Measurements from ENCODE around the gene GSTP1. TPM values are rescaled to one million over a fixed set of nuclear protein-coding genes. Genes with fewer than 3 reads are reported as not detected.

The GSTP1 gene
- total RNA-seq, 1 experiment from 2014 or later, result 893 TPM

DNA sequence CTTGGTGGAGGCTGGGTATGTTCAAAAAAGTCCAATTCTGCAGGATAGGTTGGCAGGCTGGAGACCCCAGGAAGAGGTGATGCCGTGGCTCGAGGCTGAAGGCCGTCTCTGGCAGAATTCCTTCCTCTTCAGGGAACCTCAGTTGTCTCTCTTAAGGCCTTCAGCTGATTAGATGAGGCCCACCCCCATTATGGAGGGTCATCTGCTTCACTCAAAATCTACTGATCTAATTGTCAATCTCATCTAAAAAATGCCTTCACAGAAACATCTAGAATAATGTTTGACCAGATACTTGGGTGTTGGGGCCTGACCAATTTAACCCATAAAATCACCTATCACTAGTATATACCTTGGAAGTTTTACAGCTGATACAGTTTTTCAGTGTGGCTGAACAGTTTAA is 27.4 kb upstream of the GSTP1 start:
- no peaks in the 10 kb centered on the region for H3K27me3 ChIP-seq (ENCODE audit: insufficient read depth, low read length)
- H2AFZ ChIP-seq (ENCODE audit: low read depth, low read length, poor library complexity, severe bottlenecking), result no peak overlapping the region
- H3K9me2 ChIP-seq (ENCODE audit: insufficient read depth), result no peaks in the 10 kb centered on the region
- H3K36me3 ChIP-seq (ENCODE audit: control insufficient read depth in 1 of 2, insufficient read depth in 2 of 2, low read length in 2 of 2), result no peaks in the 10 kb centered on the region
- POLR2A ChIA-PET, result no interaction called here
- H3K4me2 ChIP-seq (ENCODE audit: low read length), result no peak overlapping the region
- ATAC-seq (no peak), DNase-seq (ENCODE audit: low read depth, low spot score) (no peak)
- H3K9ac ChIP-seq (ENCODE audit: low read length), result no peak overlapping the region
- no peaks in the 10 kb centered on the region for H3K79me2 ChIP-seq (ENCODE audit: insufficient read depth, low read length)
- no peaks in the 10 kb centered on the region for H3K4me1 ChIP-seq (ENCODE audit: control insufficient read depth in 1 of 2, insufficient read depth in 2 of 2, low read length in 2 of 2)
- no peak overlapping the region for H3K27ac ChIP-seq (ENCODE audit: low read depth, low read length)
- intact Hi-C loops (cut with micrococcal nuclease), result no loop called here
- BruUV-seq (replicated peaks), result no TSS peak
- H4K20me1 ChIP-seq (ENCODE audit: insufficient read depth), result no peaks in the 10 kb centered on the region
- no peaks in the 10 kb centered on the region; a peak in 1 of 4 replicates for H3K9me3 ChIP-seq (ENCODE audit: control insufficient read depth in 1 of 2, insufficient read depth in 1 of 2, low read depth in 1 of 2, low read length in 2 of 2)
- no peak overlapping the region for H3K4me3 ChIP-seq (replicated peaks in 1 of 2; ENCODE audit: low read depth in 1 of 2, low read length in 2 of 2)
- TF ChIP-seq ELF1 (IDR thresholded peaks at IDR 0.05; ENCODE audit: borderline replicate concordance, low read depth) (no peak), ZNF274 (IDR thresholded peaks at IDR 0.05; ENCODE audit: low read depth, low read length) (no peak), SP1 (IDR thresholded peaks at IDR 0.05; ENCODE audit: low read depth) (no peak), ZFX (IDR thresholded peaks at IDR 0.05) (no peak), ZBTB33 (IDR thresholded peaks at IDR 0.05; ENCODE audit: extremely low read depth, insufficient replicate concordance, low read length) (no peak), REST (IDR thresholded peaks at IDR 0.05; ENCODE audit: low read depth) (no peak), POLR2A (IDR thresholded peaks at IDR 0.05; ENCODE audit: borderline replicate concordance, extremely low read depth, insufficient read depth, insufficient read length) (no peak), CBX3 (IDR thresholded peaks at IDR 0.05; ENCODE audit: low read depth) (no peak), FOSL1 (IDR thresholded peaks at IDR 0.05; ENCODE audit: low read depth) (no peak), CEBPB (IDR thresholded peaks at IDR 0.05; ENCODE audit: low read depth) (no peak), MAX (IDR thresholded peaks at IDR 0.05) (no peak), EZH2 (IDR thresholded peaks at IDR 0.05) (no peak), YY1 (IDR thresholded peaks at IDR 0.05; ENCODE audit: extremely low read depth, insufficient replicate concordance, low read depth, low read length) (no peak), EZH2phosphoT487 (IDR thresholded peaks at IDR 0.05; ENCODE audit: borderline replicate concordance) (no peak), POLR2AphosphoS5 (IDR thresholded peaks at IDR 0.05; ENCODE audit: low read depth, low read length) (no peak), TCF7L2 (IDR thresholded peaks at IDR 0.05; ENCODE audit: borderline replicate concordance, extremely low read depth, insufficient read depth, insufficient read length) (no peak), JUND (IDR thresholded peaks at IDR 0.05) (no peak), SIN3A (IDR thresholded peaks at IDR 0.05; ENCODE audit: low read depth) (no peak), EGR1 (IDR thresholded peaks at IDR 0.05; ENCODE audit: low read depth) (no peak)
- TF ChIP-seq, protein P1, sequence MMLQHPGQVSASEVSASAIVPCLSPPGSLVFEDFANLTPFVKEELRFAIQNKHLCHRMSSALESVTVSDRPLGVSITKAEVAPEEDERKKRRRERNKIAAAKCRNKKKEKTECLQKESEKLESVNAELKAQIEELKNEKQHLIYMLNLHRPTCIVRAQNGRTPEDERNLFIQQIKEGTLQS (IDR thresholded peaks at IDR 0.05), result no peak
- CTCF ChIA-PET, result interaction anchor here (0.7 kb wide), 1 partner anchor 7 kb away, joined by 3 read pairs; no protein-coding TSS in a partner anchor
- RAD21 ChIA-PET (ENCODE audit: low non-redundant PET in 1 of 2, low total read pairs in 2 of 2, uncharacterized antibody in 2 of 2, unreplicated experiment in 2 of 2), result no interaction called here

Measured in HCT116 (cell line).